ENCODE measurements around the gene LRP6.

DNA sequence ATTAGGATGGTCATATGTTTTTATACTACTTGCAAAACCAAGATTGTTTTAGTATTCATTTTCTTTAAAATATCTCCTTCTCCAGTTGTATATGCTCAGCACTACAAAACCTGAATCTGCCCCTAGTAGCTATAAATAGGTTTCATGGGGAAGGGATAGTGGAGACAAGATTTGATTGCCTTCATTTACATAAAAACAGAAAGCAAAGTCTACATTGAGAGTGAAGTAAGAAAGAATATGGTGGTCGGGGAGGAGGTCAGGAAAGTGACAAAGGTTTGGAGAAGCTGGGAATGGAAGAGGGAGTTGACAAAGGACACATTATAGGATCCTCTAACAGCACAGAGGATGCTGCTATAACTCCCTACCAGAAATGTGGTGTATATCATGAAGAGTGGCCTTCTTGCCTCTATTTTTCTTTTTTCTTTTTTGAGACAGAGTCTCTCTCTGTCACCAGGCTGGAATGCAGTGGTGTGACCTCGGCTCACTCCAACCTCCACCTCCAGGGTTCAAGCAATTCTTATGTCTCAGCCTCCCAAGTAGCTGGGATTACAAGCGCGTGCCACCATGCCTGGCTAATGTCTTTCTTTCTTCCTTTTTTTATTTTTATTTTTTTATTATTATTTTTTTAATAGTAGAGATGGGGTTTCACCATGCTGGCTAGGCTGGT lies 6.6 kb upstream of the LRP6 start:
- no peak for TF ChIP-seq NFYB (CRISPR knock-in tag; conservative IDR thresholded peaks at IDR 0.05; ENCODE audit: low read depth)
- no peak for TF ChIP-seq ZNF532 (CRISPR knock-in tag; IDR thresholded peaks at IDR 0.05; ENCODE audit: borderline replicate concordance)
- TF ChIP-seq, protein P1, sequence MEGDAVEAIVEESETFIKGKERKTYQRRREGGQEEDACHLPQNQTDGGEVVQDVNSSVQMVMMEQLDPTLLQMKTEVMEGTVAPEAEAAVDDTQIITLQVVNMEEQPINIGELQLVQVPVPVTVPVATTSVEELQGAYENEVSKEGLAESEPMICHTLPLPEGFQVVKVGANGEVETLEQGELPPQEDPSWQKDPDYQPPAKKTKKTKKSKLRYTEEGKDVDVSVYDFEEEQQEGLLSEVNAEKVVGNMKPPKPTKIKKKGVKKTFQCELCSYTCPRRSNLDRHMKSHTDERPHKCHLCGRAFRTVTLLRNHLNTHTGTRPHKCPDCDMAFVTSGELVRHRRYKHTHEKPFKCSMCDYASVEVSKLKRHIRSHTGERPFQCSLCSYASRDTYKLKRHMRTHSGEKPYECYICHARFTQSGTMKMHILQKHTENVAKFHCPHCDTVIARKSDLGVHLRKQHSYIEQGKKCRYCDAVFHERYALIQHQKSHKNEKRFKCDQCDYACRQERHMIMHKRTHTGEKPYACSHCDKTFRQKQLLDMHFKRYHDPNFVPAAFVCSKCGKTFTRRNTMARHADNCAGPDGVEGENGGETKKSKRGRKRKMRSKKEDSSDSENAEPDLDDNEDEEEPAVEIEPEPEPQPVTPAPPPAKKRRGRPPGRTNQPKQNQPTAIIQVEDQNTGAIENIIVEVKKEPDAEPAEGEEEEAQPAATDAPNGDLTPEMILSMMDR (IDR thresholded peaks at IDR 0.05) = no peak
- TF ChIP-seq E2F1 (CRISPR knock-in tag; IDR thresholded peaks at IDR 0.05) = no peak
- no peak for TF ChIP-seq E2F5 (CRISPR knock-in tag; IDR thresholded peaks at IDR 0.05)
- TF ChIP-seq, protein P2, sequence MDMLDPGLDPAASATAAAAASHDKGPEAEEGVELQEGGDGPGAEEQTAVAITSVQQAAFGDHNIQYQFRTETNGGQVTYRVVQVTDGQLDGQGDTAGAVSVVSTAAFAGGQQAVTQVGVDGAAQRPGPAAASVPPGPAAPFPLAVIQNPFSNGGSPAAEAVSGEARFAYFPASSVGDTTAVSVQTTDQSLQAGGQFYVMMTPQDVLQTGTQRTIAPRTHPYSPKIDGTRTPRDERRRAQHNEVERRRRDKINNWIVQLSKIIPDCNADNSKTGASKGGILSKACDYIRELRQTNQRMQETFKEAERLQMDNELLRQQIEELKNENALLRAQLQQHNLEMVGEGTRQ (CRISPR knock-in tag; IDR thresholded peaks at IDR 0.05) = no peak
- TF ChIP-seq NR2C2 (CRISPR knock-in tag; IDR thresholded peaks at IDR 0.05) = no peak
- TF ChIP-seq TEAD4 (CRISPR knock-in tag; IDR thresholded peaks at IDR 0.05) = no peak

Data from WTC11 (cell line).